OCI-LY3 (cell line): ENCODE data around the gene ARMC9.

Experiments
- CTCF ChIP-seq: fragments of 200-600, 300-600 bp; sonication (generic); IDR thresholded peaks from 2 replicates; pipeline ENCODE4 v1.5.1; 2014; ENCODE audit warnings: antibody characterized with exemption, low read length, low read depth
- EZH2phosphoT487 ChIP-seq: fragments of 200-600 bp; shearing (Covaris generic); IDR thresholded peaks from 2 replicates; pipeline ENCODE4 v1.6.1; 2018; ENCODE audit warnings: antibody characterized with exemption, mixed run types, low read depth

- TF ChIP-seq CTCF (no peak), EZH2phosphoT487 (no peak)
Observed at GRCh38 chr2:231277962-231278361, 79.5 kb downstream of the ARMC9 start.
